ENCODE results near the gene SCYL1. TPM values are rescaled to one million over a fixed set of nuclear protein-coding genes. Genes with fewer than 3 reads are reported as not detected.

The SCYL1 gene
- total RNA-seq, 1 experiment from 2014 or later = 106 TPM

DNA sequence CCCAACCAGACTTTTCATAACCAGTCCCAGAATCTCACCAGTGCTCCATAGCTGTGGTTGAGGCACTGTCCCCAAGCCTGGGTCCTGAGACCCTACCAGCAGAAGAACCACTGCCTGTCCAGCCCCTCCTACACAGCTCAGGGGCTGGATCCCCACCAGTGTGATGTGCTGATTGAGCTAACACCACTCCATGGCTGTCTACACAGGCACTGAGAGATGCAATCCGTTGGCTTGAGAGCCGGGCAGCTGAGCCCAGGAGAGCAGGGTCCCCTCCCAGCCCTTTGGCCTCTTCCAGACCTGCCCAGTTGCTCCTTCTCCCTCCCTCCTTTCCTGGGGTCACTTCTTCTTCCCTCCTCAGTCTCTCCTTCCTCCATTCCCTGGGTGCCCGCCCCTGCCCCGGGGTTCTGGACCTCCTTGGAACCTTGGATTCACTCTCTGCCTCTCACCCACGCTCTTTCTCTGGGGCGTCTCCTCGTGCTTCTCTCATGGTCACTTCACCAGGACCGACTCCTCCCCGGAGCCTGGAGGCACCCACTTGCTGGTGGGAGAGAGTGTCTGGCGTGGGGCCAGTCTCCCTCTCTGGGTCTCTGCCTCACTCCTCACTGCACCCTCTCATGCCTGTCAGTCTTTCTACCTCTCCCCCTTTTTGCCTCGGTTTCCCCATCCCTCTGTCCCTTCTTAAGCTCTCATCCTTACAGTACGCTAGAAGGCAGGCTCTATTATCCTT, 706 bp upstream of the SCYL1 start:
- no peak overlapping the region for H3K27ac ChIP-seq
- BruUV-seq (replicated peaks) = no TSS peak
- POLR2A ChIA-PET (ENCODE audit: unreplicated experiment) = interaction anchor here (0.5 kb wide), 1 partner anchor 17 kb away, joined by 15 read pairs; no protein-coding TSS in a partner anchor
- H3F3A ChIP-seq (ENCODE audit: insufficient read depth, low read depth) = peaks cover 8% of the 10 kb centered on the region; the same call in 1 of the 2 replicates
- intact Hi-C loops (cut with micrococcal nuclease; ENCODE audit: unreplicated experiment) = no loop called here
- H3K4me2 ChIP-seq = peak overlapping the region; percentile 64
- no peaks in the 10 kb centered on the region for H3K9me3 ChIP-seq (ENCODE audit: insufficient read depth, low read depth)
- DNase-seq = no peak
- no peaks in the 10 kb centered on the region for H3K27me3 ChIP-seq (ENCODE audit: insufficient read depth, low read depth)
- H4K20me1 ChIP-seq (ENCODE audit: insufficient read depth) = no peaks in the 10 kb centered on the region; the same call in 1 of the 2 replicates
- H3K4me1 ChIP-seq (replicated peaks; ENCODE audit: insufficient read depth) = peaks cover 13% of the 10 kb centered on the region
- no peaks in the 10 kb centered on the region for H3K9me2 ChIP-seq (ENCODE audit: insufficient read depth)
- H3K4me3 ChIP-seq = peak overlapping the region; percentile 40; the same call in 1 of the 2 replicates
- CTCF ChIA-PET = interaction anchor here (0.8 kb wide), 1 partner anchor 208 kb away, joined by 3 read pairs; no protein-coding TSS in a partner anchor
- H2AFZ ChIP-seq = no peak overlapping the region
- peaks cover 21% of the 10 kb centered on the region; the same call in 1 of the 2 replicates for H3K36me3 ChIP-seq (ENCODE audit: low read depth)
- H3K79me2 ChIP-seq (ENCODE audit: low read depth) = peaks cover 17% of the 10 kb centered on the region
- TF ChIP-seq EZH2 (IDR thresholded peaks at IDR 0.05; ENCODE audit: low read depth) = no peak
- TF ChIP-seq, protein P1, sequence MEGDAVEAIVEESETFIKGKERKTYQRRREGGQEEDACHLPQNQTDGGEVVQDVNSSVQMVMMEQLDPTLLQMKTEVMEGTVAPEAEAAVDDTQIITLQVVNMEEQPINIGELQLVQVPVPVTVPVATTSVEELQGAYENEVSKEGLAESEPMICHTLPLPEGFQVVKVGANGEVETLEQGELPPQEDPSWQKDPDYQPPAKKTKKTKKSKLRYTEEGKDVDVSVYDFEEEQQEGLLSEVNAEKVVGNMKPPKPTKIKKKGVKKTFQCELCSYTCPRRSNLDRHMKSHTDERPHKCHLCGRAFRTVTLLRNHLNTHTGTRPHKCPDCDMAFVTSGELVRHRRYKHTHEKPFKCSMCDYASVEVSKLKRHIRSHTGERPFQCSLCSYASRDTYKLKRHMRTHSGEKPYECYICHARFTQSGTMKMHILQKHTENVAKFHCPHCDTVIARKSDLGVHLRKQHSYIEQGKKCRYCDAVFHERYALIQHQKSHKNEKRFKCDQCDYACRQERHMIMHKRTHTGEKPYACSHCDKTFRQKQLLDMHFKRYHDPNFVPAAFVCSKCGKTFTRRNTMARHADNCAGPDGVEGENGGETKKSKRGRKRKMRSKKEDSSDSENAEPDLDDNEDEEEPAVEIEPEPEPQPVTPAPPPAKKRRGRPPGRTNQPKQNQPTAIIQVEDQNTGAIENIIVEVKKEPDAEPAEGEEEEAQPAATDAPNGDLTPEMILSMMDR (conservative IDR thresholded peaks at IDR 0.05) = no peak

DNA sequence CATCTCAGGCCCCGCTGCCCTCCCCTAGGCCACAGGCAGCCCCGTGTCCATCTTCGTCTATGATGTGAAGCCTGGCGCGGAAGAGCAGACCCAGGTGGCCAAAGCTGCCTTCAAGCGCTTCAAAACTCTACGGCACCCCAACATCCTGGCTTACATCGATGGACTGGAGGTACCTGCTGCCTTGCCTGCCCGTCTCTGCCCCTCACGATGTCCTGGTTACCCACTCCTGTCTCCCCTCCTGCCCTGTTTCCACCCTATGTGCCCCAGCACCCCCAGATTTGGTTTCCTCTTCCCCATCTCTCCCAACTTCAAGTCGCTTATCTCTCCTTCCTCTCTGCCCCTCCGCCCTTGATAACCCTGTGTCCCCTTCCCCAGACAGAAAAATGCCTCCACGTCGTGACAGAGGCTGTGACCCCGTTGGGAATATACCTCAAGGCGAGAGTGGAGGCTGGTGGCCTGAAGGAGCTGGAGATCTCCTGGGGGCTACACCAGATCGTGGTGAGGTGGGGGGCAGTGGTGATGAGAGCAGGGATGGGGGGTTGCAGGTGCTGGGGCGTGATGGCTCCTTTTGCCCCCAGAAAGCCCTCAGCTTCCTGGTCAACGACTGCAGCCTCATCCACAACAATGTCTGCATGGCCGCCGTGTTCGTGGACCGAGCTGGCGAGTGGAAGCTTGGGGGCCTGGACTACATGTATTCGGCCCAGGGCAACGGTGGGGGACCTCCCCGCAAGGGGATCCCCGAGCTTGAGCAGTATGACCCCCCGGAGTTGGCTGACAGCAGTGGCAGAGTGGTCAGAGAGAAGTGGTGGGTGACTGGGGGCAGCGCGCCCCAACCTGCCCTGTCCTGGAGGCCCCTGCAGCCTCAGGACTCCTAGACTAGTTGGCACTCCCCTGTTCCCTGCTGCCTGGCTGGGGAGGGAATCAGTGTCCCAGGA, 930 bp downstream of the SCYL1 start:
- H3K9me2 ChIP-seq (ENCODE audit: insufficient read depth) = no peaks in the 10 kb centered on the region
- peaks cover 17% of the 10 kb centered on the region for H3K79me2 ChIP-seq (ENCODE audit: low read depth)
- peak overlapping the region; percentile 100 for H3K4me2 ChIP-seq
- no peaks in the 10 kb centered on the region for H3K27me3 ChIP-seq (ENCODE audit: insufficient read depth, low read depth)
- intact Hi-C loops (cut with micrococcal nuclease; ENCODE audit: unreplicated experiment) = loop anchor here (1.0 to 5.0 kb wide), 2 partner anchors 14 to 46 kb away; partner anchors contain the start of genes FAM89B and ZNRD2
- H3K36me3 ChIP-seq (ENCODE audit: low read depth) = peaks cover 29% of the 10 kb centered on the region; the same call in 1 of the 2 replicates
- peaks cover 13% of the 10 kb centered on the region for H3K4me1 ChIP-seq (replicated peaks; ENCODE audit: insufficient read depth)
- peak overlapping the region; percentile 97 for H2AFZ ChIP-seq
- H3K9me3 ChIP-seq (ENCODE audit: insufficient read depth, low read depth) = no peaks in the 10 kb centered on the region
- DNase-seq = no peak
- POLR2A ChIA-PET (ENCODE audit: unreplicated experiment) = interaction anchor here (0.5 to 0.8 kb wide), 6 partner anchors 21 to 334 kb away, joined by 4 to 14 read pairs (median 8); partner anchors contain the start of genes NEAT1 and SIPA1
- peaks cover 8% of the 10 kb centered on the region; the same call in 1 of the 2 replicates for H4K20me1 ChIP-seq (ENCODE audit: insufficient read depth)
- H3K27ac ChIP-seq = 0 out of 2 replicates have a peak overlapping the region, but pooled peaks have one; percentile 39
- peak overlapping the region; percentile 100 for H3K4me3 ChIP-seq
- CTCF ChIA-PET = interaction anchor here (0.6 kb wide), 1 partner anchor 88 kb away, joined by 15 read pairs; no protein-coding TSS in a partner anchor
- H3F3A ChIP-seq (ENCODE audit: insufficient read depth, low read depth) = peaks cover 4% of the 10 kb centered on the region; the same call in 1 of the 2 replicates
- no peak for TF ChIP-seq EZH2 (IDR thresholded peaks at IDR 0.05; ENCODE audit: low read depth)
- TF ChIP-seq, protein P1 (conservative IDR thresholded peaks at IDR 0.05) = no peak
- TSS peak; percentile 44 for BruUV-seq (replicated peaks)

DNA sequence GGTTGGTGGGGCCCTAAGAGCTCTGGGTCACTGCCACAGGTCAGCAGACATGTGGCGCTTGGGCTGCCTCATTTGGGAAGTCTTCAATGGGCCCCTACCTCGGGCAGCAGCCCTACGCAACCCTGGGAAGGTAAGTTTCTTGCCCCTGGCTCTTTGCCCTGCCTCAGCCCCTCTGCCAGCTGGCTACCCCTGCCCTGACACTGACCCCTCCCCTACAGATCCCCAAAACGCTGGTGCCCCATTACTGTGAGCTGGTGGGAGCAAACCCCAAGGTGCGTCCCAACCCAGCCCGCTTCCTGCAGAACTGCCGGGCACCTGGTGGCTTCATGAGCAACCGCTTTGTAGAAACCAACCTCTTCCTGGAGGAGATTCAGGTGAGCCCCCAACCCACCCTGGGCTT, 1.9 kb downstream of the SCYL1 start:
- TF ChIP-seq, protein P1 (conservative IDR thresholded peaks at IDR 0.05) = no peak
- TF ChIP-seq EZH2 (IDR thresholded peaks at IDR 0.05; ENCODE audit: low read depth) = no peak
- Histone ChIP-seq H3K79me2 (ENCODE audit: low read depth) (peaks cover 17% of the 10 kb centered on the region), H3K4me3 (no peak overlapping the region), H3K4me1 (replicated peaks; ENCODE audit: insufficient read depth) (peaks cover 13% of the 10 kb centered on the region), H3K9me3 (ENCODE audit: insufficient read depth, low read depth) (no peaks in the 10 kb centered on the region), H3F3A (ENCODE audit: insufficient read depth, low read depth) (peaks cover 11% of the 10 kb centered on the region; the same call in 1 of the 2 replicates), H2AFZ (no peak overlapping the region), H3K27ac (no peak overlapping the region), H3K36me3 (ENCODE audit: low read depth) (peaks cover 35% of the 10 kb centered on the region; the same call in 1 of the 2 replicates), H3K4me2 (no peak overlapping the region; the same call in 1 of the 2 replicates), H3K9me2 (ENCODE audit: insufficient read depth) (no peaks in the 10 kb centered on the region), H3K27me3 (ENCODE audit: insufficient read depth, low read depth) (no peaks in the 10 kb centered on the region), H4K20me1 (ENCODE audit: insufficient read depth) (peaks cover 8% of the 10 kb centered on the region; the same call in 1 of the 2 replicates)
- intact Hi-C loops (cut with micrococcal nuclease; ENCODE audit: unreplicated experiment) = loop anchor here (5.0 kb wide), 1 partner anchor 46 kb away; the partner anchor contains the start of genes FAM89B and ZNRD2
- ChIA-PET POLR2A (ENCODE audit: unreplicated experiment) (no interaction called here), CTCF (interaction anchor here (0.6 kb wide), 3 partner anchors 12 to 361 kb away, joined by 6 to 9 read pairs (median 6); partner anchors contain the start of gene FAM89B)
- DNase-seq = no peak
- BruUV-seq (replicated peaks) = no TSS peak
